ENCODE results near the gene ICA1L. TPM values are rescaled to one million over a fixed set of nuclear protein-coding genes. Genes with fewer than 3 reads are reported as not detected.

Gene ICA1L
- total and polyA plus RNA-seq, 2 of the 8 experiments (the other 6 are each of a cell fraction or from before 2014, with no cell fraction given) = 1.1 to 3.4 TPM

DNA sequence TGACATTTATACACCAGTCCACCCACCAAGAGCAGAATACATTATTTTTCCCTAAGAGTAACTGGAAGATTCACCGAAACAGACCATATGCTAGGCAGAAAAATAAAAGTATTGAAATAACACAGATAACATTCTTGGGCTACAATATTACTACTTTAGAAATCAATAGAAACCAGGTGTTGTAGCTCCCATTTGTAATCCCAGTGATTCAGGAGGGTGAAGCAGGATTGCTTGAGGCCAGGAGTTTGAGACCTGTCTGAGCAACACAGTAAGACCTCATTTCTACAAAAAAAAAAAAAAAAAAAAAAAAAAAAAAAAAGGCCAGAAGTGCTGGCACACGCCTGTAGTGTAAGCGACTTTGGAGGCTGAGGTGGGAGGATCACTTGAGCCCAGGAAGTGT is 9.6 kb downstream of the ICA1L start:
- Histone ChIP-seq H3K4me2 (ENCODE audit: insufficient read depth in 1 of 2, low read depth in 2 of 2, low read length in 2 of 2) (no peak overlapping the region), H4K91ac (replicated peaks; ENCODE audit: insufficient read length, low read length) (no peak overlapping the region), H3K4me3 (ENCODE audit: extremely low read depth in 1 of 4, insufficient read depth in 2 of 4, low read depth in 3 of 4, low read length in 4 of 4) (no peak overlapping the region), H3K23me2 (ENCODE audit: low read depth, low read length) (no peaks in the 10 kb centered on the region), H3K4ac (replicated peaks; ENCODE audit: insufficient read length, low read depth, low read length) (no peak overlapping the region), H3K18ac (ENCODE audit: extremely low read depth, low read length) (no peak overlapping the region), H2BK120ac (replicated peaks; ENCODE audit: low read depth, low read length) (no peak overlapping the region), H3K36me3 (ENCODE audit: control insufficient read depth in 2 of 4, insufficient read depth in 4 of 4, low read length in 3 of 4) (no peaks in the 10 kb centered on the region), H3K79me2 (ENCODE audit: control insufficient read depth in 1 of 2, insufficient read depth in 2 of 2, low read length in 2 of 2) (no peaks in the 10 kb centered on the region), H4K5ac (ENCODE audit: insufficient read length, low read depth, low read length) (no peak overlapping the region), H3K79me1 (ENCODE audit: low read depth, low read length) (no peaks in the 10 kb centered on the region), H2BK5ac (ENCODE audit: low read depth, low read length) (no peak overlapping the region), H3K9me3 (ENCODE audit: insufficient read depth in 2 of 2, low read depth in 1 of 2, low read length in 1 of 2) (no peaks in the 10 kb centered on the region), H3K23ac (ENCODE audit: insufficient read length) (no peak overlapping the region), H3K9ac (replicated peaks in 1 of 4; ENCODE audit: extremely low read depth in 1 of 4, low read depth in 3 of 4, low read length in 3 of 4) (no peak overlapping the region), H2BK20ac (ENCODE audit: low read length) (no peak overlapping the region), H3K56ac (replicated peaks; ENCODE audit: insufficient read length, low read depth, low read length) (no peak overlapping the region), H2BK12ac (ENCODE audit: low read depth, low read length) (no peak overlapping the region), H2AFZ (ENCODE audit: low read length) (no peak overlapping the region), H3K27me3 (replicated peaks in 1 of 4; ENCODE audit: control insufficient read depth in 3 of 4, extremely low read depth in 1 of 4, insufficient read depth in 3 of 4, low read length in 3 of 4) (no peaks in the 10 kb centered on the region), H2AK5ac (ENCODE audit: low read depth, low read length) (no peak overlapping the region), H2BK15ac (ENCODE audit: low read length) (no peak overlapping the region), H4K20me1 (replicated peaks in 1 of 2; ENCODE audit: control insufficient read depth in 1 of 2, insufficient read depth in 2 of 2, low read length in 2 of 2) (no peaks in the 10 kb centered on the region), H3K27ac (ENCODE audit: low read depth, low read length) (no peak overlapping the region), H3K4me1 (replicated peaks in 1 of 4; ENCODE audit: control insufficient read depth in 3 of 4, insufficient read depth in 4 of 4, low read length in 3 of 4) (no peaks in the 10 kb centered on the region), H4K8ac (ENCODE audit: extremely low read depth, insufficient read depth, low read length) (no peak overlapping the region), H3K14ac (ENCODE audit: insufficient read length) (no peak overlapping the region)
- WGBS, 2 experiments (ENCODE audit: extremely low coverage in 1 of 2, insufficient coverage in 1 of 2, insufficient read length in 1 of 2, insufficient replicate concordance in 2 of 2, low coverage in 1 of 2, low lambda C conversion rate in 2 of 2, missing lambda C conversion rate in 1 of 2) = 87% methylated on average over 2 of the region's 3 CpGs; no CpG with 5 or more reads in 1 of the 2 experiments
- no peak for DNase-seq (ENCODE audit: low read depth in 1 of 2, low spot score in 2 of 2)
- no peak for FAIRE-seq
- CTCF ChIA-PET (ENCODE audit: partially characterized antibody) = interaction anchor here (0.7 kb wide), 1 partner anchor 200 kb away, joined by 3 read pairs; no protein-coding TSS in a partner anchor
- POLR2A ChIA-PET (ENCODE audit: partially characterized antibody) = no interaction called here
- TF ChIP-seq GTF2F1 (IDR thresholded peaks at IDR 0.05; ENCODE audit: borderline replicate concordance, low read depth, low read length) (no peak), POU5F1 (IDR thresholded peaks at IDR 0.05; ENCODE audit: low read depth, low read length) (no peak), BRCA1 (IDR thresholded peaks at IDR 0.05; ENCODE audit: low read depth, low read length) (no peak), NANOG (IDR thresholded peaks at IDR 0.05; ENCODE audit: insufficient read depth, low read depth, low read length, poor library complexity, severe bottlenecking) (no peak), SP4 (IDR thresholded peaks at IDR 0.05; ENCODE audit: low read length) (no peak), RNF2 (IDR thresholded peaks at IDR 0.05; ENCODE audit: borderline replicate concordance, low read depth, low read length, missing control alignments, poor library complexity, severe bottlenecking) (no peak), TCF12 (IDR thresholded peaks at IDR 0.05; ENCODE audit: low read depth, low read length) (no peak)
